GM12892 (cell line): Measurements from ENCODE around the gene GSTA2.

ENCODE experiments used
- POLR2A ChIP-seq: IDR thresholded peaks from 2 replicates; pipeline ENCODE4 v1.6.1; 2011; ENCODE audit warnings: low read depth, low read length, control low read depth
- POLR2AphosphoS5 ChIP-seq: IDR thresholded peaks from 2 replicates; pipeline ENCODE4 v1.6.1; 2011; ENCODE audit warnings: low read depth, low read length, control low read depth

DNA sequence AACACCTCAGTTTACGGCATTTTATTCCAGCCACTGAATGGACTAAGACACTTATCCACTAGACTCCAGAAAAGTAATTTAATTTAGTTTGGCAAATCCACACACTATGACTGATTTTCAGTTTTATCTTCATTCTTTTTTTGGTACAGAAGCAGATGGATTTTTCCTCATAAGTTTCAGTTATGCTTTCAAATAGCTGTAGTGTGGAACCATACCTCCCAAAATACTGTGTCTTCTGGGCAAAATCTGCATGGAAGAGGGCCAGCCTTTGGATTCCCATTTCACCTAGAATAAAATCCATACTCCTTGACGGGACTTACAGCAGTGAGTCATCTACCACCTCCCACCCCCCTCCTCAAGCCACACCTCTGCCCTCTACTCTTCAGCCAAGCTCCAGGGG, 43.0 kb downstream of the GSTA2 start:
- TF ChIP-seq POLR2AphosphoS5 (no peak), POLR2A (no peak)
